Fibroblast of lung (primary cell): Measurements from ENCODE around the gene INTS4. TPM values are rescaled to one million over a fixed set of nuclear protein-coding genes. Genes with fewer than 3 reads are reported as not detected.

ENCODE experiments used
- DNase-seq, 2 donors: peaks; one replicate each; pipeline versions ENCODE4 v3.0.0 to v3.0.0-alpha.2; 2010; ENCODE audit warnings: low read depth in 2 of 2
- H2AFZ ChIP-seq: 2 replicates; pipeline ENCODE4 v1.5.1; 2012; ENCODE audit warnings: low read length, control low read depth, inconsistent platforms
- H3K27ac ChIP-seq: 2 replicates; pipeline ENCODE4 v1.5.1; 2011; ENCODE audit warnings: low read length, control low read depth; ENCODE audit not compliant: insufficient read depth
- H3K27me3 ChIP-seq: 2 replicates; pipeline ENCODE4 v1.5.1; 2011; ENCODE audit warnings: mild to moderate bottlenecking, low read length; ENCODE audit not compliant: control insufficient read depth, insufficient read depth
- H3K36me3 ChIP-seq: 2 replicates; pipeline ENCODE4 v1.5.1; 2011; ENCODE audit warnings: low read length; ENCODE audit not compliant: control insufficient read depth, insufficient read depth
- H3K4me1 ChIP-seq: 2 replicates; pipeline ENCODE4 v1.5.1; 2011; ENCODE audit warnings: low read length; ENCODE audit not compliant: control insufficient read depth, insufficient read depth; ENCODE audit errors: extremely low read depth
- H3K4me2 ChIP-seq: 2 replicates; pipeline ENCODE4 v1.5.1; 2011; ENCODE audit warnings: low read length, control low read depth; ENCODE audit not compliant: insufficient read depth; ENCODE audit errors: extremely low read depth
- H3K4me3 ChIP-seq, 4 experiments: fragments of 200-600 bp in 1 of 4; sonication (generic) in 1 of 4; replicated peaks in 1 of 4; 2 replicates each; pipeline ENCODE4 v1.5.1; 2011 to 2016; ENCODE audit warnings: low read length in 4 of 4, low read depth in 3 of 4, mild to moderate bottlenecking in 3 of 4, control low read depth in 2 of 4, inconsistent platforms in 1 of 4, mixed read lengths in 1 of 4; ENCODE audit not compliant: insufficient read depth in 1 of 4; ENCODE audit errors: control extremely low read depth in 1 of 4
- H3K79me2 ChIP-seq: 2 replicates; pipeline ENCODE4 v1.5.1; 2012; ENCODE audit warnings: mild to moderate bottlenecking, low read length, inconsistent platforms; ENCODE audit not compliant: control insufficient read depth, insufficient read depth
- H3K9ac ChIP-seq: 2 replicates; pipeline ENCODE4 v1.5.1; 2011; ENCODE audit warnings: mild to moderate bottlenecking, low read length, control low read depth; ENCODE audit not compliant: insufficient read depth
- H3K9me3 ChIP-seq: 2 replicates; pipeline ENCODE4 v1.5.1; 2012; ENCODE audit warnings: low read depth, low read length; ENCODE audit not compliant: control insufficient read depth, insufficient read depth
- H4K20me1 ChIP-seq: 2 replicates; pipeline ENCODE4 v1.5.1; 2011; ENCODE audit warnings: low read length; ENCODE audit not compliant: control insufficient read depth, insufficient read depth; ENCODE audit errors: extremely low read depth
- CTCF ChIP-seq, 2 donors: IDR thresholded peaks in 1 of 2; conservative IDR thresholded peaks in 1 of 2; 1 replicate in 1 of 2; 2 replicates in 1 of 2; pipeline ENCODE4 v1.5.1; 2011 to 2012; ENCODE audit warnings: low read length in 2 of 2, control low read depth in 1 of 2, inconsistent platforms in 1 of 2, low read depth in 1 of 2, mild to moderate bottlenecking in 1 of 2
- EZH2 ChIP-seq: IDR thresholded peaks from 2 replicates; pipeline ENCODE4 v1.5.1; 2012; ENCODE audit warnings: low read length, control low read depth, mild to moderate bottlenecking; ENCODE audit errors: missing control alignments
- polyA plus RNA-seq, 2 donors: library from polyadenylated mRNA; depleted of rRNA in 1 of 2; stranded (reverse) in 1 of 2; unstranded in 1 of 2; fragments of >200 nt; gene quantifications; 2 replicates each; pipeline ENCODE4 v1.2.1, GENCODE V29; 2011 to 2012; ENCODE audit warnings: missing spikeins in 1 of 2
- total RNA-seq: library from RNA; depleted of rRNA; stranded (reverse); fragments of >200 nt; gene quantifications from 2 replicates; pipeline ENCODE4 v1.2.1, GENCODE V29; 2014

INTS4 gene
- total and polyA plus RNA-seq, 2 donors (not counting 1 experiment from before 2014, with no cell fraction given): 17.2 to 38.6 TPM

- Histone ChIP-seq H3K4me2 (peak overlapping the region; percentile 13), H3K79me2 (no peaks in the 10 kb centered on the region), H3K9ac (no peak overlapping the region), H3K4me3 (no peak overlapping the region), H2AFZ (no peak overlapping the region), H3K9me3 (no peaks in the 10 kb centered on the region), H3K4me1 (peaks cover 18% of the 10 kb centered on the region), H4K20me1 (no peaks in the 10 kb centered on the region), H3K27ac (peak overlapping the region; percentile 89), H3K27me3 (no peaks in the 10 kb centered on the region), H3K36me3 (no peaks in the 10 kb centered on the region)
- TF ChIP-seq CTCF (conservative IDR thresholded peaks at IDR 0.05 in 1 of 2, IDR thresholded peaks at IDR 0.05 in 1 of 2; ENCODE audit: low read depth in 1 of 2, low read length in 2 of 2): no peak
- TF ChIP-seq EZH2: no peak
- no peak for DNase-seq
Measured at GRCh38 chr11:78040691-78041379, 46.4 kb upstream of the INTS4 start.

GRCh38 chr11:78039919-78040671, 45.6 kb upstream of the INTS4 start:
- Histone ChIP-seq H3K9ac (peak overlapping the region; percentile 25), H4K20me1 (no peaks in the 10 kb centered on the region)

More at GRCh38 chr11:78039919-78040671, 45.6 kb upstream of the INTS4 start:
- no peak for TF ChIP-seq EZH2
- TF ChIP-seq CTCF (conservative IDR thresholded peaks at IDR 0.05 in 1 of 2, IDR thresholded peaks at IDR 0.05 in 1 of 2; ENCODE audit: low read depth in 1 of 2, low read length in 2 of 2): no peak
- Histone ChIP-seq H2AFZ (peak overlapping the region; percentile 82), H3K4me2 (peak overlapping the region; percentile 69), H3K79me2 (no peaks in the 10 kb centered on the region), H3K4me1 (peaks cover 16% of the 10 kb centered on the region), H3K36me3 (no peaks in the 10 kb centered on the region), H3K27ac (peak overlapping the region; percentile 89), H3K9me3 (no peaks in the 10 kb centered on the region), H3K27me3 (no peaks in the 10 kb centered on the region), H3K4me3 (peak overlapping the region in 1 of 4 experiments; percentile 6)
- peak; percentile 74 to 90 for DNase-seq
